ENCODE data around the gene AGBL2.
A peak's percentile ranks its signal among the peaks of the same experiment; 100 is the strongest.
"Not testable (repeated sequence)": the region's sequence is repeated elsewhere in the genome, so short reads cannot be mapped to it uniquely, and the experiment has no call there.

The AGBL2 gene

DNA sequence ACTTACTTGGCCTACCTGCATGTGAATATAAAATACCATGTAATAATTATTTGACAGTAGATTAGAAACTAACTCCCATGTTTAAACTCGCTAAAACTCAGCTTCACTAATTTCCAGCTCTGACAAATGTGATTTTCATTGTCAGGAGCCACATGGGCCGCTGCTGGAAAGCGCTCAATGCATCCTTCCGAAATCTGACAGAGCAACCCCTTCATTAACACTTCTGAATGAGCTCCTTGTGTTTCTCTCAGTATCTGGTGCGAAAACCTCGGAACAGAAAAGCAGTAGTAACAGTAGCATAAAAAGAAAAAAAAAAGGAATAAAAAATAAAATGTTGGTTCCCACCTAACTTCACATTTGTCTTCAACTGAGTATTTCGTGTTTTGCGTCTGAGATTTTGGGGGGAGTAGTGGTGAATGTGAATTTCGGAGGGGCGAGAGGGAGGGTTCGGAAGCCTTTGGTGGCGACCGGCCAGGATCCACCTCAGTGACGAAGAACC lies 73.5 kb downstream of the AGBL2 start:
- peak overlapping the region; percentile 86 for H3K4me3 ChIP-seq (ENCODE audit: low read length)
- TF ChIP-seq, protein P1, sequence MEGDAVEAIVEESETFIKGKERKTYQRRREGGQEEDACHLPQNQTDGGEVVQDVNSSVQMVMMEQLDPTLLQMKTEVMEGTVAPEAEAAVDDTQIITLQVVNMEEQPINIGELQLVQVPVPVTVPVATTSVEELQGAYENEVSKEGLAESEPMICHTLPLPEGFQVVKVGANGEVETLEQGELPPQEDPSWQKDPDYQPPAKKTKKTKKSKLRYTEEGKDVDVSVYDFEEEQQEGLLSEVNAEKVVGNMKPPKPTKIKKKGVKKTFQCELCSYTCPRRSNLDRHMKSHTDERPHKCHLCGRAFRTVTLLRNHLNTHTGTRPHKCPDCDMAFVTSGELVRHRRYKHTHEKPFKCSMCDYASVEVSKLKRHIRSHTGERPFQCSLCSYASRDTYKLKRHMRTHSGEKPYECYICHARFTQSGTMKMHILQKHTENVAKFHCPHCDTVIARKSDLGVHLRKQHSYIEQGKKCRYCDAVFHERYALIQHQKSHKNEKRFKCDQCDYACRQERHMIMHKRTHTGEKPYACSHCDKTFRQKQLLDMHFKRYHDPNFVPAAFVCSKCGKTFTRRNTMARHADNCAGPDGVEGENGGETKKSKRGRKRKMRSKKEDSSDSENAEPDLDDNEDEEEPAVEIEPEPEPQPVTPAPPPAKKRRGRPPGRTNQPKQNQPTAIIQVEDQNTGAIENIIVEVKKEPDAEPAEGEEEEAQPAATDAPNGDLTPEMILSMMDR (IDR thresholded peaks at IDR 0.05; ENCODE audit: low read depth, low read length, poor library complexity, severe bottlenecking), result no peak
- TF ChIP-seq EZH2phosphoT487 (IDR thresholded peaks at IDR 0.05; ENCODE audit: borderline replicate concordance, low read length), result no peak
- peaks cover 45% of the 10 kb centered on the region for H3K79me2 ChIP-seq (ENCODE audit: control insufficient read depth, low read length)
- peaks cover 16% of the 10 kb centered on the region for H3K4me1 ChIP-seq (ENCODE audit: control insufficient read depth, low read length)
- H3F3A ChIP-seq (ENCODE audit: control insufficient read depth, insufficient read depth), result 0 out of 2 replicates have a peak, but pooled peaks cover 3% of the 10 kb centered on the region
- no peaks in the 10 kb centered on the region for H4K20me1 ChIP-seq (ENCODE audit: control insufficient read depth, insufficient read depth, low read depth, low read length)
- peak overlapping the region; percentile 80 for H3K4me2 ChIP-seq (ENCODE audit: low read length)
- peak overlapping the region; percentile 60 for H3K27ac ChIP-seq (ENCODE audit: low read depth, low read length)
- H3K9me2 ChIP-seq (replicated peaks; ENCODE audit: control insufficient read depth, low read length), result no peaks in the 10 kb centered on the region
- H3K27me3 ChIP-seq (ENCODE audit: control insufficient read depth, low read length), result no peaks in the 10 kb centered on the region
- peaks cover 38% of the 10 kb centered on the region for H3K36me3 ChIP-seq (ENCODE audit: control insufficient read depth, low read length)
- H3K9me3 ChIP-seq (ENCODE audit: control insufficient read depth, insufficient read depth, low read length), result no peaks in the 10 kb centered on the region

DNA sequence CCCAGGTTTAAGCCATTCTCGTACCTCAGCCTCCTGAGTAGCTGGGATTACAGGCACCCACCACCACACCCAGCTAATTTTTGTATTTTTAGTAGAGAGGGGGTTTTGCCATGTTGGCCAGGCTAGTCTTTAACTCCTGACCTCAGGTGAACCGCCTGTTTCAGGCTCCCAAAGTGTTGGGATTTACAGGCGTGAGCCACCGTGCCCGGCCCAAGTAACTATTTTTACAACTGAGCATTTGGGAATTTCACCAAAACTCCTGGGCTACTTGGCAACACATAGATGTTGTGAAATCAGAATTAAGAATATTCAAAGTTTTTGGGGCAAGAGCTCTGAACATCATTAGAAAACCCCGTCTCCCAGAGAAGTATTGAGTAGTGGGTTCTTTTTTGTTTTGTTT lies 74.7 kb downstream of the AGBL2 start:
- not testable (repeated sequence) for H3F3A ChIP-seq (ENCODE audit: control insufficient read depth, insufficient read depth); H3K9me2 ChIP-seq (replicated peaks; ENCODE audit: control insufficient read depth, low read length); H4K20me1 ChIP-seq (ENCODE audit: control insufficient read depth, insufficient read depth, low read depth, low read length); H3K9me3 ChIP-seq (ENCODE audit: control insufficient read depth, insufficient read depth, low read length); H3K27me3 ChIP-seq (ENCODE audit: control insufficient read depth, low read length); H3K27ac ChIP-seq (ENCODE audit: low read depth, low read length)
- H3K4me1 ChIP-seq (ENCODE audit: control insufficient read depth, low read length), result peaks cover 16% of the 10 kb centered on the region
- peaks cover 42% of the 10 kb centered on the region for H3K36me3 ChIP-seq (ENCODE audit: control insufficient read depth, low read length)
- peaks cover 45% of the 10 kb centered on the region for H3K79me2 ChIP-seq (ENCODE audit: control insufficient read depth, low read length)
- H3K4me2 ChIP-seq (ENCODE audit: low read length), result peak overlapping the region; percentile 80
- H3K4me3 ChIP-seq (ENCODE audit: low read length), result peak overlapping the region; percentile 86; the same call in 1 of the 2 replicates

DNA sequence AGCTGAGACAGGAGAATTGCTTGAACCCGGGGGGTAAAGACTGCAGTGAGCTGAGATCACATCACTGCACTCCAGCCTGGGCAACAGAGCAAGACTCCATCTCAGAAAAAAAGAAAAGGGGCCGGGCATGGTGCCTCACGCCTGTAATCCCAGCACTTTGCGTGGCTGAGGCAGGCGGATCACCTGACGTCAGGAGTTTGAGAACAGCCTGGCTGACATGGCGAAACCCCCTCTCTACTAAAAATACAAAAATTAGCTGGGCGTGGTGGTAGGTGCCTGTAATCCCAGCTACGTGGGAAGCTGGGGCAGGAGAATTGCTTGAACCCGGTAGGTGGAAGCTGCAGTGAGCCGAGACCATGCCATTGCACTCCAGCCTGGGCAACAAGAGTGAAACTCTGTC lies 78.8 kb downstream of the AGBL2 start:
- not testable (repeated sequence) for H3K27ac ChIP-seq (ENCODE audit: low read depth, low read length); H3K27me3 ChIP-seq (ENCODE audit: control insufficient read depth, low read length); H3K9me3 ChIP-seq (ENCODE audit: control insufficient read depth, insufficient read depth, low read length); H3K4me3 ChIP-seq (ENCODE audit: low read length); H4K20me1 ChIP-seq (ENCODE audit: control insufficient read depth, insufficient read depth, low read depth, low read length); H3K4me1 ChIP-seq (ENCODE audit: control insufficient read depth, low read length); H3F3A ChIP-seq (ENCODE audit: control insufficient read depth, insufficient read depth); H3K4me2 ChIP-seq (ENCODE audit: low read length); H3K9me2 ChIP-seq (replicated peaks; ENCODE audit: control insufficient read depth, low read length)
- Histone ChIP-seq H3K36me3 (ENCODE audit: control insufficient read depth, low read length) (peaks cover 63% of the 10 kb centered on the region), H3K79me2 (ENCODE audit: control insufficient read depth, low read length) (peaks cover 35% of the 10 kb centered on the region)

DNA sequence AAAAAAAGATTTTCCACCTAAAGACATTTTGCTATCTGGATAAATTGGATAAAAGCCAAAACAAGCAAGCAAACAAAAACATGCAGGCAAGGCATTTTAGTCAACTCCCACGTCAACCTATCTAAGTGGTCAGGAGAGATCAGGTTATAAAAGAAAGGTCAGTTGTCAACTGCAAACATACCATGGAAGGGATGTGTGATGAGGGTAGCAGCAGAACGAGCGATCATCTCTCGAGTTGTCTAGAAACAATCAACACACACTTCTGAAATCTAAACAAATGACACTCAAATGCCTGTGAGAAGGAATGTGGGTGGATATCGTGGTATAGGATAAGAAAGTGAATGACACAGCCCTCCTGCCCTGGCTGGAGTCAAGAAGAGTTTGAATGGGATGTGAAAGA lies 83.7 kb downstream of the AGBL2 start:
- H3K36me3 ChIP-seq (ENCODE audit: control insufficient read depth, low read length), result peaks cover 71% of the 10 kb centered on the region

More for the DNA sequence above, 83.7 kb downstream of the AGBL2 start:
- H3K4me2 ChIP-seq (ENCODE audit: low read length), result no peak overlapping the region
- H3F3A ChIP-seq (ENCODE audit: control insufficient read depth, insufficient read depth), result peaks cover 3% of the 10 kb centered on the region; the same call in 1 of the 2 replicates
- no peaks in the 10 kb centered on the region for H3K27me3 ChIP-seq (ENCODE audit: control insufficient read depth, low read length)
- H3K4me1 ChIP-seq (ENCODE audit: control insufficient read depth, low read length), result no peaks in the 10 kb centered on the region
- no peaks in the 10 kb centered on the region for H3K9me3 ChIP-seq (ENCODE audit: control insufficient read depth, insufficient read depth, low read length)
- no peaks in the 10 kb centered on the region for H3K79me2 ChIP-seq (ENCODE audit: control insufficient read depth, low read length)
- TF ChIP-seq, protein P1 (IDR thresholded peaks at IDR 0.05; ENCODE audit: low read depth, low read length, poor library complexity, severe bottlenecking), result no peak
- TF ChIP-seq EZH2phosphoT487 (IDR thresholded peaks at IDR 0.05; ENCODE audit: borderline replicate concordance, low read length), result no peak
- H4K20me1 ChIP-seq (ENCODE audit: control insufficient read depth, insufficient read depth, low read depth, low read length), result no peaks in the 10 kb centered on the region
- H3K27ac ChIP-seq (ENCODE audit: low read depth, low read length), result no peak overlapping the region
- no peak overlapping the region for H3K4me3 ChIP-seq (ENCODE audit: low read length)
- H3K9me2 ChIP-seq (replicated peaks; ENCODE audit: control insufficient read depth, low read length), result no peaks in the 10 kb centered on the region
